ENCODE data around the gene CADPS. TPM values are rescaled to one million over a fixed set of nuclear protein-coding genes. Genes with fewer than 3 reads are reported as not detected.

Gene CADPS
- total and polyA plus RNA-seq, 12 donors = 1.4 to 36.6 (median 21.6) TPM

GRCh38 chr3:62723166-62723913, 151.9 kb downstream of the CADPS start:
- intact Hi-C loops (cut with DNase I) = no loop called here
- Histone ChIP-seq H3K27me3 (no peaks in the 10 kb centered on the region), H3K27ac (no peak overlapping the region), H3K4me1 (peaks cover 0 to 3% (median 0%) of the 10 kb centered on the region in 9 donors), H3K9me3 (no peaks in the 10 kb centered on the region), H3K36me3 (no peaks in the 10 kb centered on the region), H3K4me3 (no peak overlapping the region)
- ATAC-seq (peak in 1 of 8 donors; percentile 20), DNase-seq (peak in 1 of 2 donors; percentile 12)
- 56% methylated on average over 13 of the region's 13 CpGs for WGBS, 2 donors
- no peak for TF ChIP-seq CTCF (IDR thresholded peaks at IDR 0.05)

- Histone ChIP-seq H3K9me3 (no peaks in the 10 kb centered on the region), H3K27ac (no peak overlapping the region), H3K4me3 (no peak overlapping the region), H3K4me1 (peaks cover 0 to 3% (median 0%) of the 10 kb centered on the region in 9 donors), H3K27me3 (no peaks in the 10 kb centered on the region), H3K36me3 (no peaks in the 10 kb centered on the region)
- intact Hi-C loops (cut with DNase I) = no loop called here
- ATAC-seq = no peak
- no peak for TF ChIP-seq CTCF (IDR thresholded peaks at IDR 0.05)
- no peak for DNase-seq
Measured at GRCh38 chr3:62722344-62722743, 152.9 kb downstream of the CADPS start.

- Histone ChIP-seq H3K36me3 (no peaks in the 10 kb centered on the region), H3K4me1 (peaks cover 0 to under 1% (median 0%) of the 10 kb centered on the region in 9 donors), H3K27ac (no peak overlapping the region), H3K9me3 (no peaks in the 10 kb centered on the region), H3K27me3 (no peaks in the 10 kb centered on the region), H3K4me3 (no peak overlapping the region)
- intact Hi-C loops (cut with DNase I) = no loop called here
- no peak for TF ChIP-seq CTCF (IDR thresholded peaks at IDR 0.05)
- DNase-seq = no peak
- no peak for ATAC-seq
- 44 to 51% methylated on average over 6 of the region's 6 CpGs for WGBS, 2 donors
Measured at GRCh38 chr3:62718515-62719320, 156.5 kb downstream of the CADPS start.

GRCh38 chr3:62718011-62718410, 157.2 kb downstream of the CADPS start:
- TF ChIP-seq CTCF (IDR thresholded peaks at IDR 0.05) = no peak
- Histone ChIP-seq H3K27me3 (no peaks in the 10 kb centered on the region), H3K36me3 (no peaks in the 10 kb centered on the region), H3K4me3 (no peak overlapping the region), H3K4me1 (no peaks in the 10 kb centered on the region), H3K9me3 (no peaks in the 10 kb centered on the region), H3K27ac (no peak overlapping the region)
- ATAC-seq = no peak
- WGBS, 2 donors = 71 to 78% methylated on average over 1 of the region's 1 CpG
- DNase-seq = no peak
- intact Hi-C loops (cut with DNase I) = no loop called here
